GM18868 (cell line): ENCODE results near the gene ADCY7.

Experiments used
- ATAC-seq: cut with Tn5 transposase; IDR thresholded peaks from one replicate; pipeline ENCODE4 v1.9.1; 2021; ENCODE audit warnings: mild to moderate bottlenecking, moderate library complexity; ENCODE audit not compliant: unreplicated experiment

Gene ADCY7

DNA sequence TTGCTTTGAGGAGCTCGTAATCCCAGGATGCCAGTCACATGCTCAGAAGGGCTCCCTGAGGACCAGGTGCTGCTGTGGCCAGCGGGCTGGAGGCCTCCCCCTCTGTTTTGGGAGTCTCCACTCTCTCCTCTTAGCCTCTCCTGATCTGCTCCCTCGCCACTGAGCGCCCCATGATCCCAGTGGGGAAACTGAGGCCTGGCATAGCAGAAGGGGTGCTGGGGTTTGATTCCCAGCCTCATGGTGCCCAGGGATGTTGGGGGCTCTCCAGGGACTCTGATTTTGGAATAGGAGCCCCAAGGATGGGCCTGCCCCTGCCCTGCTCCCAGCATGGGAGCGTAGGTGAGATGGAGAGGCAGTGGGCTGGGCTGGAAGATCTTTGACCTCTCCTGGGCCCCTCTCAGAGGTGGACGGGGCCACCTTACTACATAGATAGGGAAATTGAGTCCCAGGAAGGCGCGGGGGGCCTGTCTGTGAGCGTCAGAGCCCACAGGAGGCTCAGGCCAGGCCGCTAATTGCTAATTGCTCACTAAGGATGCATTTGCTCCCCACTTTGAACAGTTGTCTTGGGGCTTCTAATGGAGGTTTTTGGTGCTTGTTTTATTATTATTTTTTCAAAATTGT lies 525 bp upstream of the ADCY7 start:
- ATAC-seq, result no peak

DNA sequence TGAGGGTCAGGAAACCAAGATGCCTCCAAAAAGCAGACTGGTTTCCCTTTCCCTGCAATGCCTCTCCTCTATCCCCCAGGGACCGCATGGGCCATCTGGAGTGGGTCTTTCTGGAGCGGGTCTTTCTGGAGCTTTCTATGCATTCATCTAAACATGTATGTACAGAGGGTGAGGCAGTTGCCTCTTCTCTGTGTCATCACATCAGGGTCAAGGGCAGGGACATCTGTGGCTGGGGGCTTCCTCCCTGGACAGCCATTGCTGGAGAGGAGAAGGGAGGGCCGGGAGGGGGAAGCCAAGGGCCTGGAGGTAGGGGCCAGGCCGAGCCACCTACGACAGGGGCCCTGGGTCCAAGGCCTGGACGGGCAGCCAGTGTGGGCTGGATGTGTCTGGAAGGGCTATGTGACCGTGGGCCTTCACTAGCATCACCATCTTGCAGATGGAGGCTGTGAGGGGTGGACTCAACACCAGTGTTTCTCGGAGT lies 840 bp downstream of the ADCY7 start:
- no peak for ATAC-seq

DNA sequence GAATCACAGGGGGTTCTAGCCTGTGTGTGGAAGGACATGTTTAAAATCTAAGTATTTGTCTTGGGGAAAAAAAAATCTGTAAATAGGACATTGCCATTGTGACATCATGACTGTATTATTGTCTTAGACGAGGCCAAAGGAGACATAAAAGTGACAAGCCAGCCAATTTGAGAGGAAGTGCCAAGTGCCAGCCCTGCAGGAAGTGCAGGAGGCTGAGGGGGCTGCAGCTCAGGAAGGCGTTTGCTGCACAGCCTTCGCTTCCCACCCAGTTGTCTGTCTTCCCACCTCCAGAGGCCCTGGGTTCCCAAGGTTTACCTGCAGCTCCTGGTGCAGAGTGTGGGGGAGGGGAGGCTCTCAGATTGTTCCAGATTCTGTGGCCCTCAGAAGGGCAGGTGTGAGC lies 1.3 kb downstream of the ADCY7 start:
- ATAC-seq, result no peak

DNA sequence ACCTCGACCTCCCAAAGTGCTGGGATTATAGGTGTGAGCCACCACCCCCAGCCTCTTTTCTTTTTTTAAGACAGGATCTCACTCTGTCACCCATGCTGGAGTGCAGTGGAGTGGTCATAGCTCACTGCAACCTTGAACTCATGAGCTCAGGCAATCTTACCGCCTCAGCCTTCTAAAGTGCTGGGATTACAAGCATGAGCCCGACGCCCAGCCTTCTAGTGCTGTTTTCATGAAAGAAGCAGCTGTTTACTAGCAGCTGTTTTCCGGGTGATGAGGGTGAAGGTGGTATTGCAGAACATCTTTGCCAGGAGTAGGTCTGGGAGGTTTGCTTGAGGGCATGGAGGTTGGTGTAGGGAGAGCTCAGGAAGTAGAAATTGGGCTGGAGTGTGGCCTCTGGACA lies 2.0 kb downstream of the ADCY7 start:
- no peak for ATAC-seq

DNA sequence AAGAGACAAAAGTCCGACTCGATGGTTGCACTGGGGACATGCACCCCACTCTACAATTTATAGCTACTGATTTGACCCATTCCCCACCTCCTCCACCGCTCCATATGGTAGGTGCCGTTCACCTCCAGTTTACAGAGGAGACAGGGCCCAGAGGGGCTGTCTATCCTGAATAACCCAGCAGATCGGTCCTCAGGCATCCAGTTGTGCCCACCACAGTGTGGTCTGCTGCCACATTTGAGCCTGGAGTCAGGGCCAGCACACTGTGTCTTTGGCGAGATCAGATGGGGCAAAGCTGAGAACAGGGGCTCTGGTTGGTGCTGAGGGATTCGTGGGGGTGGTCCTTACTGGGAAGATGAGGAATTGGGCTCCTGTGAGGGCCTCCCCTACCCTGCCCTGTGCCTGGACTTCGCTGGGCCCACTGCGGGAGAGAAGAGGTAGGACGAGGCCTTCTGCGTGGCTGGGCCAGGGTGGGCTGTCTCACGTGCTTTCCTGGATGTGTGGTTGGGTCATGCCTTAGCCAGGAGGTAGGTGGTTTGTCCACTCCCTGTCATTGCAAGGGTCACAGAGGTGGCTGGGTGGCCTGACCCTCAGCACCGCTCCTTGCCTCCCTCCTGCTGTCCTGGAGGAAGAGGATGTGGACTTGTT lies 2.8 kb downstream of the ADCY7 start:
- ATAC-seq, result no peak

DNA sequence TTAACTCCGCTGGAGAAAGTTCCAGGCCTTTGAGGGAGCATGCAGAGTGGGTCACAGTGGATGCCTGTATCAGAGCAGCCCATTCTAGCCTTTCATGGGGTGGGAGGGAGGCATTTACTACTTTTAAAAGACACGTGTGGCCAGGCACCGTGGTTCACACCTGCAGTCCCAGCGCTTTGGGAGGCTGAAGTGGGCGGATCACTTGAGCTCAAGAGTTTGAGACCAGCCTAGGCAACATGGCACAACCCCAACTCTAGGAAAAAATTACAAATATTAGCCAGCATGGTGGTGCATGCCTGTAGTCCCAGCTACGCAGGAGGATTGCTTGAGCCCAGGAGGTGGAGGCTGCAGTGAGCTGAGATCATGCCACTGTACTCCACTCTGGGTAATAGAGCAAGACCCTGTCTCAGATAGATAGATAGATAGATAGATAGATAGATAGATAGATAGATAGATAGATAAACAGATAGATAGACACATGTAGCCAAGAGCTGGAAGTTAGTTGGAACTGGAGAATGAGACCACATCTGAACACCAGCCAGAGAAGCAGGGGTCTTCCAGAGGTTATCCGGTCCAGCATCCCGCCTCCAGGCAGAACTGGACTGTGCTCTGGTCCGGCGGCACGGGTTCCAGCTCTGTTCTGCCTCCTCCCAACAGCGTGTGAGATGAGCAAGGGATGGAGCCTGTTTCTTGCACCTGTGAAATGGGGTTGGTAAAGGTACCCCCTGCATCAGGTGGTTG lies 3.6 kb downstream of the ADCY7 start:
- no peak for ATAC-seq

DNA sequence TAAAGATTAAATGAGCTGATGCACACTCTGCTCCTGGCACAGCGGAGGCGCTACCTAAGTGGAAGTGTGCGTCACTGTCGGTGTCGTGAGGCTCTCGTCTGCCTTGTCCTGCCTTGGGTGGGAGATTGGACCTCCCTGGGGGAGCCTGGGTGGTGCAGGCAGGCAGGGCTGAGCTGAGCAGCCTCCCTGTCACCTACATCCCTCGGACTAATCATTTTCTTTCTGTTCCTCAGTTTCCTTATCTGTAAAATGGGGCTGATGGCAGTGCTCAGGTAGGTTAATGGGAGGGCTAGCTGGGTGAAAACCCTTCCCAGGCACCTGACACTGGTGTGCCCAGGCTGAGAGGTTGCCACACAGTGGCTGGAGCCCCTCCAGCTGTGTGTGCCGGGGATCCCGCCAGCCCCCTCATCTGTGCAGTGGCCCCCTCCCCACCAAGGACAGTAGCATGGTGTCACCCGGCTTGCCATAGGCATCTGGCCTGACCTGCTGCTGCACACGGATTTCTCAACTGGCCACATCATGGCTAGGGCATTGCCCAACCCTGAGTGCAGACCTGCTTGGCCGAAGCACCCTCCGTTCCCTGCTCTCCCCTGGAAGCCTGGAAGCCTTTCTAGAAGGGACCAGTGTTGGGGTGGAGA lies 4.3 kb downstream of the ADCY7 start:
- ATAC-seq, result no peak

DNA sequence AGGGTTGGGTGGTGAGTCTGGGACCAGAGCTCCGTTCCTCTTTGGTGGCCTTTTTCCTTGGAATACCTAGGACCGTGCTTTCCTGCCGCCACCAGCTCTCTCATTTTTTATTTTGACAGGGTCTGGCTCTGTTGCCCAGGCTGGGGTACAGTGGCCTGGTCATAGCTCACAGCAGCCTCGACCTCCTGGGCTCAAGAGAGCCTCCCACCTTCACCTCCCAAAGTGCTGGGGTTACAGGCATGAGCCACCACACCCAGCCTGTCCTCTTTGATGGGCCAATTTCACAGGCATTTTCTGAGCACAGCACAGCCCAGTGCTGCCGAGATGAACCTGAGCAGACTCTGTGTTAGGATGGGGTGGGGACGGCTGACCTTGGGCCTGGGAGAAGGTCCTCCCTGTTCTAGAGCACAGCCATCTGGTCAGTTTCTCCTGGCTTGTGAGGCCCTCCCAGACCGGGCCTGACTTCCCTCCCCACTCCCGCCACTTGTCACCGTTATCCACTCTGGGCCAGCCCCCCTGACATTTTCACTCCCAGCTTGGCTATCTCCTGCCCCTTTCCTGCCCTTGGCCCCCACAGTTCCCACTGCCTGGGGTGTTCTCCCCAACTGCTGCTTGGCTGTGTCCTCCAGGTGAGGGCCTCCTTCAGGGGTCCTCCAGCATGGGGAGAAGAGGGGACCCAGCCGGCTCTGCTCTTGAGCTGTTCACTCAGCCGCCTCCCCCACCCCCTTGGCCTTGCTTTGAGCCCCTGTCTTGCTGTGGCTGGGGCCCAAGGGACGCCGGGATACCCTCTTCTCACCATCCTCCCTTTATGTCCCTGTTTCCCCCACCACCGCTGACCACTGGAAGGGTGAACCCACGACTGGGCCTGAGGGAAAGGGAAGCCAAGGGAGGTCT lies 5.0 kb downstream of the ADCY7 start:
- ATAC-seq, result no peak

DNA sequence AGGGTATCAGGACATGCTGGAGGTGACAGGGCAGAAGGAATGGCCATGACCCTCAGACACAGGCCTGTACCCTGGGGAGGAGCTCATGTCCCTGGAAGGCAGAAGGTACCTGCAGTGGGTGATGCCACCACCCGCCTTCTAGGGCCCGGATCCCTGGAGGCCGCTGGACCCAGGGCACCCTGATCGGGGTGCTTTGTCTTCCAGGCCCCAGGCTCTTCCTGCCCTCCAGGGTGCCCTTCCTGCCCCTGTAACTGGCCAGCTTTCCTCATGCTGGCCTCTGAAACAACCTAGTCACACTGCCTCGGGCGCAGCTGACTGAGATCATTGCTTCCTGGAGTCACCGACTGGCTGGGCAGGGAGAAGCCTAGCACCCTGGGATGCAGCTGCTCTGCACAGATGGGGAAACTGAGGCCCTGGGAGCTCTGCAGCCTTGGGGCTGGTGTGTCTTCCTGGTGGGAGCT lies 5.8 kb downstream of the ADCY7 start:
- no peak for ATAC-seq

DNA sequence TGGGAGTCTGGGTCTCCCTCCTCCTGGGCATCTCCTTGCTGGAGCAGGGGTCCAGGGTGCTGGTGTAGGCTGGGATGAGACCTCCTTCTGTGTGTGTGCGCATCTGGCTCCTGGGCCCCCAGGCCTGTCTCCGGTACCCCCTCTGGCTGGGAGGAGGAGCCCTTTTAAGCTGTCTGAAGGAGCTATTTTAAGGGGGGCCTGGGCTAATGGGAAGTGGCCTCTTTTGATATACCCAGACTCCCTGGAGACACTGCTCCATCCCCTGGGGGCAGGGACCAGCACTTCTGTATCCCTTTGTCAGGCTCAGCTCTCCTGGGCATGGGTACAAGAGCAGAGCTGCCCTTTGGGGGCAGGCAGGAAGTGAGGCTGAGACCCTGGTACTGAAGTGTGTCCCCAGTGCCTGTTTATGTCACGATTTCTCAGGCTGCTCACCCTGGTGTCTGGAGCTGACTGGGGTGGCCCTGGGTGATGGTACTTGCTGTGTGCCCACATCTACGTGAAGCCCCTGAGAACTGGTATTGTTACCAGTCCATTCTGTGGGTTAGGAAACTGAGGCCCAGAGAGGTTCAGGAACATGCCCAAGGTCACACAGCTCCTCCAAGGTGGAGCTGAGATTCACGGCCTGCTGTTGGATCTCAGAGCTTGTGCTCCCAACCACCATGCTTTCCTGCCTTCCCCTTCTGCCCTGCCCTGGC lies 6.5 kb downstream of the ADCY7 start:
- no peak for ATAC-seq

DNA sequence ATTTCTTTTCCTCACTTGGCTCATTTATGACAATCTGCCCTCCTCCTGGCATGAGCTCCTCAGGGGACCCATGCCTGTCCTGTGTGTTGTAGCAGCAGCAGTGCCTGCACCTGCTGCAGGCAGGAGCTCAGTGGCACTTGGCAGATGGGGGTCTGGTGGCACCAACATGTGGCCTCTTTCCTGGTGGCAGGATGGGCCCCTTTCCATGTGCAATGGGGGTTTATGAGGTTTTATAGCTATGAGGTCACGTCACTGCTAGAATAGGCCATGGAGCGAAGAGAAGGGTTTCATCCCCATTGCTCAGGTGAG lies 7.0 kb downstream of the ADCY7 start:
- ATAC-seq, result no peak

DNA sequence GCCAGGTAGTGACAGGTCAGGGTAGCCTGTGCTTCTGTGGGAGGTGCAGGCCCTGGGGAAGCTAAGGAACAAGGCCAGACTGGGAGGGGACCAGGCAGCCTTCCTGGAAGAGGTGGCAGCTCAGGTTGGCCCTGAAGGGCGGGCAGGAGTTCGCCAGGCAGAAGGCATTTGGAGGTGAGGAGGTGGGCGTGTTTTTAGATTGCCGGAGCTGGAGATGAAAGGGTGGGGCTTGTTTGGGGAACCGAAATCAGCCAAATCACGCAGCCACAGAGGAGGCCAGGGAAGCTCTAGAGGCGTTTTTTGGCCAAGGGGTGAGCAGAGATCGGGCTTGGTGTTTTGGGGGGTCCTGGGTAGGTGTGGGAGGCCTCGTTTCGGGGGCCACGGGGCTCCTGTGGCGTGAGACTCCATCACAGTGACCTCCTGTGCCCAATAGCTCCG lies 7.6 kb downstream of the ADCY7 start:
- ATAC-seq, result peak; percentile 74

DNA sequence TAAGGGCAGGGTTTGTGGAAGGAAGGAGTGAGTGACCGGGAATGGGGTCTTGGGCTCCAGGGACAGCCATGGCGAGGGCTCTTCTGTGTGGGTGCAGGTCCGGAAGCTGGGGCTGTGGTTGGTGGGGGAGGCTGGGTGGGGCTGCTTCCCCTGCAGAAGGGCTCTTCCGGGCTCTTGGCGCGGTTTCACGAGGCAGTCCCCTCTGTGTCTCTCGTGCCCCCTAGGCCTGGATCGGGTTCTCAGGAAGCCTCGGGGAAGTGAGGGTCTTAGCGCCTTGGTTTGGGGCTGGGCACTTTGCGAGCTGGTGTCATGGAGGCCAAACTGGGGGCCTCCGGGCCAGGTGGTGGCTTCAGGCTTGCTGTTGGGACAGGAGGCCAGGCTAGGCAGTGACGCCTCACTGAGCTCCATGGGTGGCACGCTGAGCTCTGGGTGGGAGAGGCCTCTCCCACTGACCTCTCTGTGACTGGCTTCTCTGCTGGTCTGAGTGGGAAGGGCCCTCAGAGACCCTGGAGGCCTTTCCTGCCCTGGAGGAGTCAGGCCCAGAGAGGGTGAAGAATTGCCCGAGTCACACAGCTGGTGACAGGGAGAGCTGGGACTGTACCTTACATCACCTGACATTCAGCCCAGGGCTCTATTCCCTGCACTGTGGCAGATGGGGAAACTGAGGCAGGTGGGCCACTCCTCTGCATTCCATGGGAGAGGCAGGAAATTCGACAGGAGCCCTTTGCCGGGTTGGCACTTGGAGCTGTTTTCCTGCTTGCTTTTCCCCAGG lies 8.2 kb downstream of the ADCY7 start:
- ATAC-seq, result peak; percentile 45

DNA sequence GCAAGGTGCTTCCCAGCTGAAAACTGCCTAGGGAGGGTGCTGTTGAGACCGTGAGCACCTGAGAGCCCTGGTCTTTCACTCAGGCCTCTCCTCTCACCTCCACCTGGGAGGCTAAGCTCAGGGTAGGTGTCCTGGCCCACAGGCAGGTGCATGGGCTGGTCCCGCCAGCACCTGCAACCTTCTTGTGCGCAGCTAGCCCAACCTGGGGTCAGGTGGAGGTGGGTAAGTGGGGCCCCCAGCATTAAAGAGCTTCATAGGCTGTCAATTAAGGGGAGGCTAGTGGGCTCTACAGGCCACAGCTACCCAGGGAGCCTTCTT lies 8.7 kb downstream of the ADCY7 start:
- no peak for ATAC-seq

DNA sequence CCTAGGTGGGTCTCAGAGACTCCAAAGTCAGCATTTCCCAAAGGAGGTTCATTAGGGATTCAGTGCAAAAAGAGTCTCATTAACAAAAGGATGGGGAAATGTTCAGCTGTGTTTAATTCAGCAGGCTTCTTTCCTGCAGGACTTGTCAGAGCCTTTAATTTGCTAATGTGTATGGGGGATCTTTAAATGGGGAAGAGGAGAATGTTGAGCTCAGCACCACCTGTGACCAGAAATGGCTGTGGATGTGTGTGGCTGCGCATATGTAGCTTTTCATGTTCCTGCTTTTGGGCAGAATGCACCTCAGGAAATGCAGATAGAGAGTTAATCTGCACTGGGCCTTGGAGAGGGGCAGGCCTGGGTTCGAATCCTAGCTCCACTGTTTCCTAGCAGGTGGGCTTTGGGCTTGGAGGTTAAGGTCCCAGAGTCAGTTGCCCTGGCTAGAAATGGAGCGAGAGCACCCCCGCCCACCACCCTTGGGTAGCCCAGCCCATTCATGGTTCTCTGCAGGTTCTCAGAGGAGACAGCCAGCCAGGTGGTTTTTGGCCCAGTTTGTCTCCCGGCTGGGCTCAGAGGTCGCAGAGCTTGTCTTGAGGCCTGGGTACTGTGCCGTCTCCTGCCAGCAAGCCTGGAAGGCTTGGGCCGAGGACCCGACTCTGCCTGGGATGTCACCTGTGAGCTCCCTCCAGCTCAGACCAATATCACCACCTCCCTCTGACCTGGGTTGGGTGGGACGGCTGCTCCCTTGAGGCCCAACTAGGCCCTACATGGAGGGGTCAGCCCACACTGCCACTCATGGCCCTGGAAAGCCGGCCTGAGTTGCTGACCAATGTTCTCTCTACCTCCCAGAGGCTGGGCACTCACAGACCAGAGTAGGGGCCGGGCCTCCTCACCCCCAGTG lies 9.3 kb downstream of the ADCY7 start:
- no peak for ATAC-seq

DNA sequence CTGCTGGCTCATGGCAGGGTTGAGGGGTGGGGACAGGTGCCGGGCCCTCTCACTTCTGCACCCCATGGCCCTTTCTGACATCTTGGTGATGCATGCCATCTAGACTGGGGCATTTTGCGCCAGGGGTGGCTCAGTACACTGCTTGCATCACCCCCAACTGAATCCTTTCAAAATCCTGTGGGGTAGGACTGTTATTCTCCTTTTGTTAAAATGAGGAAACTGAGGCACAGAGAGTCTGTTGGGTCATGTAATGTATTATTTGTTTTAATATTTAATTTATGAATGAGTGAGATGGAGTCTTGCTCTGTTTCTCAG lies 9.9 kb downstream of the ADCY7 start:
- no peak for ATAC-seq

DNA sequence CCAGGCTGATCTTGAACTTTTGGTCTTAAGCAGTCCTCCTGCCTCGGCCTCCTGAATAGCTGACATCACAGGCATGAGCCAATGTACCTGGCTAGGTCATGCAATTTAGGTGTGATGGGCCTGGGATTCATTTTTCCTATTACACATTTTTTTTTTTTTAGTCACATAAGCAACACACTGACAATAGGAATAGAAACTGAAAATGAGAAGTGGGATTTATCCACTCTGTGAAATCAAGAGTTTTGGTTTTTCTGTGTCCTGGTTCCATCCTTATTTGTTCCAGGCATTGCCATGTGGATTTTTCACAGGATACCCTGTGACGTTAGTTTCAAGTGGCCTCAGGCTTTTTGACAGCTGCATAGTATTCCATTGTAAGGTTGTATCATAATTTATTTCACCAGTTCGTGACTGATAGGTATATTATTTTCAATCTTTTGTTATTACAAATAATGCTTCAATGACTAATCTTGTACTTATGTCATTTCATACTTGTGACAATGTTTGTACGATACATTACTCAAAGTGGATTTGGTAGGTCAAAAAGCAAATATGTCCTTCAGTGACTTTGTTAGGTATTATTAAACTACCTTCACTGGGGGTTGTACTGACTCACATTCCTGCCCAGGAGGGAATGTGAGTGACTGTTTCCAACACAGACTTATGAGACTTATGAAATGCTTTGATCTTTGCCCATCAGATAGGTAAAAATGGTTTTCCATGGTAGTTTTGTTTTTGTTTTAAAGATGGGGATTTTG lies 10.6 kb downstream of the ADCY7 start:
- ATAC-seq, result no peak

DNA sequence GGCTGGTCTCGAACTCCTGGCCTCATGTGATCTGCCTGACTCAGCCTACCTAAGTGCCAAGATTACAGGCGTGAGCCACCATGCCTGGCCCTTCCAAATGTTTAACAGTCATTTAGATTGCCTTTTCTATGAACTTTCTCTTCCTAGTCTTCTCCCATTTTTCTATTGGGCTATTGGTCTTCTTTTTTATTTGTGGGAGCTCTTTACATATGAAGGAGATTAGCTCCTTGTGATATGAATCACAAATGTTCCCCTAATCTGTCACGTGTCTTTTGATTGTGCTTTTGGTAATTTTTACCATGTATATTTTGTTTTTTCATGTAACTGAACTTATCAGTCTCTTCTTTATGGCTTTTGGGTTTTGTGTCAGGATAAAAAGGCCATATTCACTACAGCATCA lies 11.9 kb downstream of the ADCY7 start:
- ATAC-seq, result no peak
